Neural progenitor cell (in vitro differentiated cells): Measurements from ENCODE around the gene CEP164. TPM values are rescaled to one million over a fixed set of nuclear protein-coding genes. Genes with fewer than 3 reads are reported as not detected.

ENCODE experiments used
- DNase-seq: peaks from one replicate; pipeline ENCODE4 v3.0.0-alpha.2; 2016; ENCODE audit warnings: low spot score
- H2AFZ ChIP-seq: fragments of 200-600 bp; sonication (generic); replicated peaks from 2 replicates; pipeline ENCODE4 v1.6.1; 2016; ENCODE audit warnings: antibody characterized with exemption
- H3F3A ChIP-seq: fragments of 200-600 bp; sonication (generic); 2 replicates; pipeline ENCODE4 v1.6.1; 2016; ENCODE audit warnings: antibody characterized with exemption, low read depth
- H3K27ac ChIP-seq: fragments of 200-600 bp; sonication (generic); 2 replicates; pipeline ENCODE4 v1.5.1; 2016; ENCODE audit warnings: mild to moderate bottlenecking
- H3K27me3 ChIP-seq: fragments of 200-600 bp; sonication (generic); 2 replicates; pipeline ENCODE4 v1.6.1; 2016; ENCODE audit warnings: mild to moderate bottlenecking, moderate library complexity
- H3K36me3 ChIP-seq: fragments of 200-600 bp; sonication (generic); 2 replicates; pipeline ENCODE4 v1.5.1; 2016
- H3K4me1 ChIP-seq: fragments of 200-600 bp; sonication (generic); 2 replicates; pipeline ENCODE4 v1.6.1; 2016; ENCODE audit warnings: mixed run types
- H3K4me2 ChIP-seq: fragments of 200-600 bp; sonication (generic); 2 replicates; pipeline ENCODE4 v1.6.1; 2016
- H3K4me3 ChIP-seq: fragments of 200-600 bp; sonication (generic); 2 replicates; pipeline ENCODE4 v1.5.1; 2016
- H3K79me2 ChIP-seq: fragments of 200-600 bp; sonication (generic); 2 replicates; pipeline ENCODE4 v1.6.1; 2016; ENCODE audit warnings: low read depth
- H3K9ac ChIP-seq: fragments of 200-600 bp; sonication (generic); 2 replicates; pipeline ENCODE4 v1.6.1; 2016
- H3K9me3 ChIP-seq: fragments of 200-600 bp; sonication (generic); 2 replicates; pipeline ENCODE4 v1.5.1; 2016; ENCODE audit warnings: low read depth
- H4K20me1 ChIP-seq: fragments of 200-600 bp; sonication (generic); 2 replicates; pipeline ENCODE4 v1.6.1; 2016; ENCODE audit warnings: low read depth
- H3K27ac Mint-ChIP-seq: 3 replicates; pipeline ENCODE4 v1.8.0; 2021; ENCODE audit warnings: mixed read lengths
- H3K27me3 Mint-ChIP-seq: 2 replicates; pipeline ENCODE4 v1.8.0; 2022; ENCODE audit warnings: low read depth, mild to moderate bottlenecking, inconsistent platforms, moderate library complexity, mixed read lengths; ENCODE audit not compliant: insufficient read depth
- H3K36me3 Mint-ChIP-seq: 3 replicates; pipeline ENCODE4 v1.8.0; 2021; ENCODE audit warnings: mixed read lengths
- H3K4me1 Mint-ChIP-seq: 3 replicates; pipeline ENCODE4 v1.8.0; 2021; ENCODE audit warnings: mixed read lengths
- H3K4me3 Mint-ChIP-seq: 3 replicates; pipeline ENCODE4 v1.8.0; 2021; ENCODE audit warnings: mild to moderate bottlenecking, moderate library complexity, mixed read lengths
- H3K9me3 Mint-ChIP-seq: 3 replicates; pipeline ENCODE4 v1.8.0; 2020; ENCODE audit warnings: mixed read lengths
- CTCF ChIP-seq: fragments of 200-600 bp; sonication (generic); IDR thresholded peaks from 2 replicates; pipeline ENCODE4 v1.5.1; 2017; ENCODE audit warnings: antibody characterized with exemption, mild to moderate bottlenecking
- EZH2 ChIP-seq: fragments of 200-600 bp; sonication (generic); IDR thresholded peaks from 2 replicates; pipeline ENCODE4 v1.6.1; 2017; ENCODE audit warnings: antibody characterized with exemption, mild to moderate bottlenecking, moderate library complexity
- EZH2phosphoT487 ChIP-seq: fragments of 200-600 bp; sonication (generic); IDR thresholded peaks from 2 replicates; pipeline ENCODE4 v1.6.1; 2017; ENCODE audit warnings: antibody characterized with exemption
- total RNA-seq: library from RNA; depleted of rRNA; stranded (reverse); fragments of >200 nt; gene quantifications from 2 replicates; pipeline ENCODE4 v1.2.3, GENCODE V29; 2015; ENCODE audit warnings: low replicate concordance

The CEP164 gene
- total RNA-seq, 1 donor from 2014 or later, result 24.2 TPM

- Histone ChIP-seq H3K27me3 (no peaks in the 10 kb centered on the region), H3K4me1 (no peaks in the 10 kb centered on the region), H3K4me2 (no peak overlapping the region), H2AFZ (no peak overlapping the region), H4K20me1 (no peaks in the 10 kb centered on the region), H3K27ac (no peak overlapping the region), H3K79me2 (no peaks in the 10 kb centered on the region), H3K9ac (no peak overlapping the region), H3K9me3 (peaks cover 3% of the 10 kb centered on the region), H3K4me3 (no peak overlapping the region), H3F3A (no peaks in the 10 kb centered on the region), H3K36me3 (no peaks in the 10 kb centered on the region)
- no peaks in the 10 kb centered on the region for H3K36me3 Mint-ChIP-seq
- DNase-seq, result no peak
- H3K27ac Mint-ChIP-seq, result no peak overlapping the region
- TF ChIP-seq CTCF (no peak), EZH2 (no peak), EZH2phosphoT487 (no peak)
- peaks cover 22% of the 10 kb centered on the region for H3K9me3 Mint-ChIP-seq
- H3K4me1 Mint-ChIP-seq, result peaks cover 10% of the 10 kb centered on the region
- no peak overlapping the region for H3K4me3 Mint-ChIP-seq
- peaks cover 10% of the 10 kb centered on the region for H3K27me3 Mint-ChIP-seq
These were observed 129.6 kb downstream of the CEP164 start for GRCh38 chr11:117457031-117457785.

- Histone ChIP-seq H3K79me2 (no peaks in the 10 kb centered on the region), H3K9me3 (peaks cover 3% of the 10 kb centered on the region), H3K27ac (no peak overlapping the region), H4K20me1 (no peaks in the 10 kb centered on the region), H3K4me3 (no peak overlapping the region), H3K4me1 (no peaks in the 10 kb centered on the region), H3F3A (no peaks in the 10 kb centered on the region), H3K9ac (no peak overlapping the region), H3K36me3 (no peaks in the 10 kb centered on the region), H3K27me3 (no peaks in the 10 kb centered on the region), H3K4me2 (no peak overlapping the region), H2AFZ (no peak overlapping the region)
- Mint-ChIP-seq H3K4me1 (peaks cover 10% of the 10 kb centered on the region), H3K36me3 (no peaks in the 10 kb centered on the region), H3K9me3 (peaks cover 22% of the 10 kb centered on the region), H3K27me3 (peaks cover 9% of the 10 kb centered on the region), H3K4me3 (no peak overlapping the region), H3K27ac (peak overlapping the region; percentile 60)
- DNase-seq, result no peak
- TF ChIP-seq CTCF (no peak), EZH2 (no peak), EZH2phosphoT487 (no peak)
These were observed 130.2 kb downstream of the CEP164 start for GRCh38 chr11:117457835-117458234.

- peaks cover 8% of the 10 kb centered on the region for H3K27me3 Mint-ChIP-seq
- Histone ChIP-seq H3K9ac (no peak overlapping the region), H3K79me2 (no peaks in the 10 kb centered on the region), H3K27ac (no peak overlapping the region), H3F3A (no peaks in the 10 kb centered on the region), H3K4me3 (no peak overlapping the region), H3K9me3 (peaks cover 3% of the 10 kb centered on the region), H2AFZ (no peak overlapping the region), H4K20me1 (no peaks in the 10 kb centered on the region), H3K4me1 (no peaks in the 10 kb centered on the region), H3K27me3 (no peaks in the 10 kb centered on the region), H3K4me2 (no peak overlapping the region), H3K36me3 (no peaks in the 10 kb centered on the region)
- no peak overlapping the region for H3K27ac Mint-ChIP-seq
- TF ChIP-seq EZH2 (no peak), EZH2phosphoT487 (no peak), CTCF (no peak)
- DNase-seq, result no peak
- H3K4me3 Mint-ChIP-seq, result no peak overlapping the region
- no peaks in the 10 kb centered on the region for H3K36me3 Mint-ChIP-seq
- peaks cover 10% of the 10 kb centered on the region for H3K4me1 Mint-ChIP-seq
- peaks cover 18% of the 10 kb centered on the region for H3K9me3 Mint-ChIP-seq
These were observed 130.8 kb downstream of the CEP164 start for GRCh38 chr11:117458275-117459122.
